ENCODE data around the gene SGMS1.

The SGMS1 gene

GRCh38 chr10:50514995-50515394 is 108.8 kb downstream of the SGMS1 start:
- H3K4me3 ChIP-seq (replicated peaks in 1 of 2; ENCODE audit: low read depth in 2 of 2, low read length in 2 of 2), result no peak overlapping the region

GRCh38 chr10:50513956-50514355 is 109.8 kb downstream of the SGMS1 start:
- DNase-seq (ENCODE audit: low read depth in 2 of 2), result no peak
- TF ChIP-seq, protein P1, sequence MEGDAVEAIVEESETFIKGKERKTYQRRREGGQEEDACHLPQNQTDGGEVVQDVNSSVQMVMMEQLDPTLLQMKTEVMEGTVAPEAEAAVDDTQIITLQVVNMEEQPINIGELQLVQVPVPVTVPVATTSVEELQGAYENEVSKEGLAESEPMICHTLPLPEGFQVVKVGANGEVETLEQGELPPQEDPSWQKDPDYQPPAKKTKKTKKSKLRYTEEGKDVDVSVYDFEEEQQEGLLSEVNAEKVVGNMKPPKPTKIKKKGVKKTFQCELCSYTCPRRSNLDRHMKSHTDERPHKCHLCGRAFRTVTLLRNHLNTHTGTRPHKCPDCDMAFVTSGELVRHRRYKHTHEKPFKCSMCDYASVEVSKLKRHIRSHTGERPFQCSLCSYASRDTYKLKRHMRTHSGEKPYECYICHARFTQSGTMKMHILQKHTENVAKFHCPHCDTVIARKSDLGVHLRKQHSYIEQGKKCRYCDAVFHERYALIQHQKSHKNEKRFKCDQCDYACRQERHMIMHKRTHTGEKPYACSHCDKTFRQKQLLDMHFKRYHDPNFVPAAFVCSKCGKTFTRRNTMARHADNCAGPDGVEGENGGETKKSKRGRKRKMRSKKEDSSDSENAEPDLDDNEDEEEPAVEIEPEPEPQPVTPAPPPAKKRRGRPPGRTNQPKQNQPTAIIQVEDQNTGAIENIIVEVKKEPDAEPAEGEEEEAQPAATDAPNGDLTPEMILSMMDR (IDR thresholded peaks at IDR 0.05; ENCODE audit: low read depth, low read length), result no peak
- no peak overlapping the region for H3K4me3 ChIP-seq (replicated peaks in 1 of 2; ENCODE audit: low read depth in 2 of 2, low read length in 2 of 2)

More at GRCh38 chr10:50514995-50515394, 108.8 kb downstream of the SGMS1 start:
- DNase-seq (ENCODE audit: low read depth in 2 of 2), result no peak
- TF ChIP-seq, protein P1 (IDR thresholded peaks at IDR 0.05; ENCODE audit: low read depth, low read length), result no peak

DNA sequence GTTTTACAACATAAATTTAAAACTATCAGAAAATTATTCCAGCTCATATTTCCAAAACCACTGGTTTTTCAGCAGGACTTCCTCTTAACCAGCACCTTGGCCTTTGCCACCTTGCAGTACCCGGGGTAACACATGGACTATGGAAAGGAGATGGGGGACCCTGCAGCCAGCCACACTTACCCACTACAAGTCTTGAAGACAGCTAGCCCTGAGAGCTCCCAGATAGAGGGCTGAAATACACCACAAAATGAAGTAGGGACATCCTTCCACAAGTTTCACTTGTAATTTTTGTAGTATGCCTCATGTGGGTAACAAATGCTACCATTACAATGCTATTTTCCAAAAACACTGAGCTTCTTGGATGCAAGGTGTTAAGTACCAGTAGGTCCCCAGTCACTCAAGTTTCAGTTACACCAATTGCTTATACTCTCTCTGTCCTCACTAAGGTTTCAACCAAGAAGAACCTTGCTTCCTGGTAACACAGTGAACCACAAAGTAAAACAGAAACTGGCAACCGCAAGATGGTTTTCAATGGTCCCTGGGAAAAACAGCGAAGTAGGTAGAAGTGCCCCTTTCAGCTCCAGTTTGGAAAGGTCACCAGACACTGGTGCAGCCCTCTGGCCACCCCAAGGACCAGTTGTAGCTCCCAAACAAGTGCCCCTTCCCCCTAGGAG is 110.9 kb downstream of the SGMS1 start:
- DNase-seq (ENCODE audit: low read depth in 2 of 2), result no peak
- TF ChIP-seq, protein P1 (IDR thresholded peaks at IDR 0.05; ENCODE audit: low read depth, low read length), result no peak

GRCh38 chr10:50512214-50512595 is 111.6 kb downstream of the SGMS1 start:
- no peak for DNase-seq (ENCODE audit: low read depth in 2 of 2)
- TF ChIP-seq, protein P1 (IDR thresholded peaks at IDR 0.05; ENCODE audit: low read depth, low read length), result no peak
- no peak overlapping the region for H3K4me3 ChIP-seq (replicated peaks in 1 of 2; ENCODE audit: low read depth in 2 of 2, low read length in 2 of 2)

More for the DNA sequence above, 110.9 kb downstream of the SGMS1 start:
- no peak overlapping the region for H3K4me3 ChIP-seq (replicated peaks in 1 of 2; ENCODE audit: low read depth in 2 of 2, low read length in 2 of 2)

DNA sequence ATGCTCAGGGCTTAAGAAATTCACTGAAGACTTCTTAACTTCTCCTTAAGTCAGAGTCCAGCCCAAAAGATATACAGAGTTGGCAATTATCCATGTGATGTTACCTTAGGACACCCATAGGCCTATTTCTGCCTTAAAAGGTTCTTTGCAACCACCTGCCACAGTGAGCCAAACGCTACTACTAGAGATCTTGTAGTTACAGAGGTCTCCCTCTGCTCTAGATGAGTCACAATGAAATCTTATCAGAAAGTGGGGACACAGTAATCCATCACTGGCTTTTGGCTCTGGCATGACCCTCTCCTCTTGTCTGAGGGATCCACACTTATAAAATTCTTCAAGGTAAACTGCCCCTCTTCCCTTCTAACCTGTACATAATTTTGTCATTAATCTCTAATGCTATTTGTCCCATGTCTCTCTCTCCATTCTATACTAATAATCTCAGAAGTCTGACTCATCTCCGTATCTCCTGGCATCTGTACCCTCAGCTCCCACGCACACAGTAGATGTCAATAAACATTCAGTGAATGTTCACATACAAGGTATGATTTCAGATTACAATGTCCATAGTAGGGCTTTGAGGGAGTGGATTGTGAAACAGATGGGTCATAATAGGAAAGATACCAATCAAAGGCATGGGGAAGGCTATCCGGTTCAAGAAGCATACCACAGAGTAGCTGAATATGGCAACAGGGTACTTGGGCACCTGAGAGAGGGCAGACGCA is 112.1 kb downstream of the SGMS1 start:
- no peak for DNase-seq (ENCODE audit: low read depth in 2 of 2)
- H3K4me3 ChIP-seq (replicated peaks in 1 of 2; ENCODE audit: low read depth in 2 of 2, low read length in 2 of 2), result no peak overlapping the region
- TF ChIP-seq, protein P1 (IDR thresholded peaks at IDR 0.05; ENCODE audit: low read depth, low read length), result no peak

DNA sequence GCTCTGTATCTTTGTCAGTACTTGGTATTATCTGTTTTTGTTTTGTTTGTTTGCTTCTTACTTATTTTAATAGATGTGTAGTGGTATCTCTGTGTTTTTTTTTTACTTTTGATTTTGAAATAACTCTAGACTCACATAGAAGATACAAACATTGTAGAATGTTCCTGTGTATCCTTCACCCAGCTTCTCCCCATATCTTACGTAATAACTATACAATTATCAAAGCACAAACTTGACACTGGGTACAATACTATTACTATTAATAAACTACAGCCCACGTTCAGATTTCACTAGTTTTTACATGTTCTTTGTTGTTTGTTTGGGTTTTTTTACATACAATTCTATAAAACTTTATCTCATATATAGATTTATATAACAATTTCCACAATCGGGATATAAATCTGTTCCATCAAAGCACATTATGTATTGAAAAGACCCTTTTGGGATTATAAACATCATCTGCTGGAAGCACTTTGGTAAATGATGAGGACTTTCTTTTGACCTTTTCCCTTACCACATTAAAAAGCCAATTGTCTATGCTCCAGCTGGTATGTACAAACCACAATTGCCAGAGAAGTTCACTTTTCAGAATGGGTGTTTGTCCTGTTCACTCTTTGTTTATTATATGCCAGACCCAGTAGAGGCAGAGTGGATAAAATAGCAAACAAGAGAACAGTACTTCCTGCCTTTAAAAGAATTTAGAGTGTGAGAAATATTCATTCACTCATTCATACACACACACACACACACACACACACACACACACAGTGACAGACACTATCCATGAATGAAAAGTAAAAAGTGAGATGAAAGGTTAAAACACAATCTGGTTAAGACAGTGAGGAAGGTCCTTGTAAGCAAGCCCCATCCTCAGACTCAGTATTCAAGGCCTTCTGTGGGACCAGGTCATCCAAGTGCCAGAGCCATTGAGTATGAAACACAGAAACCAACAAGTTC is 113.0 kb downstream of the SGMS1 start:
- no peak overlapping the region for H3K4me3 ChIP-seq (replicated peaks in 1 of 2; ENCODE audit: low read depth in 2 of 2, low read length in 2 of 2)
- DNase-seq (ENCODE audit: low read depth in 2 of 2), result no peak
- TF ChIP-seq, protein P1 (IDR thresholded peaks at IDR 0.05; ENCODE audit: low read depth, low read length), result no peak
